HG03095 (cell line): Measurements from ENCODE around the gene YAP1.

Source experiments
- ATAC-seq: cut with Tn5 transposase; IDR thresholded peaks from one replicate; pipeline ENCODE4 v1.9.1; 2021; ENCODE audit warnings: moderate library complexity; ENCODE audit not compliant: unreplicated experiment

Gene YAP1

GRCh38 chr11:102269927-102270326, 159.7 kb downstream of the YAP1 start:
- no peak for ATAC-seq

DNA sequence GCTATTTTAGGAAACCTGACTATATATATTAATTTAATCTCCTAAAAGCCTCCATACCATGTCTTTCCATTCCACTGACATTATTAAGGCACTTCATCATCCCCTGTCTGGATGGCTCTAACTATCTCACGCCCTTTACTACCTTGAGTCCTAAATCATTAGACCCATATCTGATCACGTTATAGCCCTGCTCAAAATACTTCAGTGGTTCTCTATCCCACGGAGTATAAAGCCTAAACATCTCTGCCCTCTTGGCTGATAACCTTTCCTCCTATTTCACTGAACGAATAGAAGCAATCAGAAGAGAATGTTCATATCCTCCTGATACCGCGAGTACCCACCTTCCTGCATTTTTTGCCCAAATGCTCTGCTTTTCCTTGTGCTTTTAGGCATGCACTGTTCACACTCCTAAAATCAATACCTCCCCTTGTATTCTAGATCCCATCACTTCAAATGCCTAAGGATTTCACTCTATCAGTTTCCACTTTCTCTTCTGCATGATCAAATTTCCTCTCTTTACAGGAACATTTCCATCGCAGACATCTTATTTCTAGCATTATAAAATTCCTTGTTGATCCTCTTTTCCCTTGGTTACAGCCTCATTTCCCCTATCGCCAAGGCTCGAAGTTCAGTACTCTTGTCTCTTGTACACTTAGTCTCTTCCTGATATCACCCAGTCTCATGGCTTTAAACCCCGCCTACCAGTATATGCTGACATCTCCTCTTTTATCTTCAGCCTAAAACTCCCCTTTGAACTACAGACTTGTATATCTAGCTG, 162.0 kb downstream of the YAP1 start:
- ATAC-seq = no peak

GRCh38 chr11:102274628-102275027, 164.4 kb downstream of the YAP1 start:
- ATAC-seq = no peak

DNA sequence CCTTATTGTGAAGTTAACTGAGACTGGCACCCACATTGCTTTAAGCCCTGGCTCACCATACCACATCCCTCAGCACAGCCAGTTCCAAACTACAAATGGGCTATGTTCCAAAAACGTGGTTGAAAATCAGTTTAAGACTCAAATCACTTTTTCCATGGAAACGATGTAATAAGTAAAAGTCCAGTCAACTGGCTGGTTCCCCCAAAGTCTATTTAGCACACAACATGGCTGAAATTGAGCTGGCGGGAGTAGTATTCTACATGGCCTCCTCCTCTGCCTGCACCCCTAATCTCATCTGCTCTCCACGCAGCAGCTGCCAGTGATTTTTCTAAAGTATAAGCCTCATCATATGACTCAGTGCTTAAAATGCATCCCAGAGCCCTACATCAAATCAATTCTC, 166.1 kb downstream of the YAP1 start:
- no peak for ATAC-seq

DNA sequence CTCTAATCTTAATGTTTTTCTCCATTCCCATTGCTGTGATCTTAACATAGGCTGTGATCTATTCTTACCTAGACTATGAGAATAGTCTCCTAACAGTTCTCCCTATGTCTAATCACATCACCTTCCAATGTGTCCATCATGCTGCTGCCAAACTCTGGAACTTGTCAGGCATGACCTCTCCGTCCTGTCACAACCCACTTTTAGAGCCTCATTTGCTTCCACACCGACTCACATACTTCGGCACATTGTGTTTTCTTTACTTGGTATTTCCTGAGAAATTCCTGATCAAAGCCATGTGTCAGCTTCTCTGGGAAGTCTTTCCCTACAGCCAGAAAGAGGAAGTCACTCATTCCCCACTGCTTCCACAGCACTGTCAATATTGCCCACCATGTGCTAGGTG, 166.5 kb downstream of the YAP1 start:
- no peak for ATAC-seq

DNA sequence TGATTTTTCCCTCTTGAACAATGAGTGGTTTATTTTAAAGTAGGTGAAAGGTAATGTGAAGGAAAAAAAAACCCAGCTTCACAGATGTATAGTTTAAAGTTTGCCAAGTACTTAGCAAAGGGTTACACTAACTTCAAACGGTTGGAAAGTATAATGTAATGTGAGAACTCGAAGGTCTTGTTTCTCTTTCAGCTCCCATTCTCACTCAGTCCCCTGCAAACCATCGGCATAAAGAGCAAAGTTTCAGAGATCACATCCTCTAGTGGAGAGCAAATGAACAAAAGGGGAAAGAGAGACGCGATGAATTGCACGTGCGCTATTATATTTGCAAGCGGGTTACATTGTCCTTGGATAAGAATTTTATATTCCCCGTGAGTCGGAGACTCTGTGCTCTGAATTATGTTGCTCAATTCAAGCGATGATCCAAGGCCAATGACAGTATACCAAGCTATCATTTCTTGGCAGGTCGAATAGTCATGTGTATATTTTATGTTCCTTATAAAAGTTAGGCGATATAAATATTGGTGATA, 169.5 kb downstream of the YAP1 start:
- peak; percentile 89 for ATAC-seq

DNA sequence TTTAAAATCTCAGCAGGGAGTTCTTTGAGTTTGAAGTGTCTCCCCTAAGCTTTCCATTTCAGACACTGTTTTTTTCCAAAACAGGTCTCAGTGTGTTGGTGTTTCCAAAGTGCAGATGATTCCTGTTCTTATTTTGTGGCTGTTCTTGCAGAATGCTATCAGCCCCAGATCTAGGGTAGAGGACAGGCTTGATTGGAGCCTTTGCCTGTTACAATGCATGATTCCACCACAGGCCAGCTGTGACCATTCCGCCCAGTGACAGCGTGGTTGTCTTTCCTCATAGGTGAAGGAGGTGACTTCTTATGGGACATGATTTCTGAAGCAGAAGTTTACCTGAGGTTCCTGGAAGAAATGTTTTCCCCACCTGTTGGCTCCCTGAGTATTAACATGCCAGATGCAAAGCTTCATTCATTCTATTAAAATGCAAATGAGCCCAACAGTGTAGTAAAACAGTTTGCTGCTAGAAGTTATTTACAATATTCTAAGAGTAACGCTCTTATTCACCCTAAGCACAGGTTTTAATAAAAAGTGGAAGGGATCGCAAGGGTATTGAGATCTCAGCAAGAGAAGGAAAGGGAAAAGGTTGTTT, 170.1 kb downstream of the YAP1 start:
- no peak for ATAC-seq
